Uterus (tissue), 2 donors: ENCODE results near the gene ZC3H14.

Source experiments
- POLR2A ChIP-seq, 2 donors: fragments of 450-650 bp; IDR thresholded peaks; one replicate each; pipeline ENCODE4 v1.6.1; 2016; ENCODE audit warnings: antibody characterized with exemption in 2 of 2, mild to moderate bottlenecking in 1 of 2, moderate library complexity in 1 of 2
- TF ChIP-seq, protein P1 (sequence below), 4 experiments: fragments of 200-600 bp in 2 of 4; fragments of 450-650 bp in 2 of 4; sonication (generic) in 2 of 4; IDR thresholded peaks; one replicate each; pipeline ENCODE4 v1.5.1; 2016 to 2019; ENCODE audit warnings: antibody characterized with exemption in 4 of 4, mild to moderate bottlenecking in 2 of 4, moderate library complexity in 1 of 4

DNA sequence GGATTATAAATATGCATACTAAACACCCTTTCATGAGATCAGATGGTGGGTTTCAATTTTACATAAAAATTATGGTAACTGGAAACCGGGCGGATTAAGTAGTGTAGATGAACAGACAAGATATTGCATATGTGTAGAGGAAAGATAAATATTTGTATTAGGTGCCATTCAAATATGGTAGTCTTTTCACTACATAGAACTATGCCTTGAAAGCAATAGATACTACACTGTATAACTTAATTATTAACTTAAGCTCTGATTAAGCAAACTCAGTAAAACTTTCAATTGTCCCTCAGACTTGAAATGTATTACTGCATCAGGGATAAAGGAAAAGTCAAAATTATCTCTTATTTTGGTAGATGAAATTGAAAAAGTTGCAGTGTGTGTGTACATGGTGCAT is 10.0 kb upstream of the ZC3H14 start:
- TF ChIP-seq, protein P1, sequence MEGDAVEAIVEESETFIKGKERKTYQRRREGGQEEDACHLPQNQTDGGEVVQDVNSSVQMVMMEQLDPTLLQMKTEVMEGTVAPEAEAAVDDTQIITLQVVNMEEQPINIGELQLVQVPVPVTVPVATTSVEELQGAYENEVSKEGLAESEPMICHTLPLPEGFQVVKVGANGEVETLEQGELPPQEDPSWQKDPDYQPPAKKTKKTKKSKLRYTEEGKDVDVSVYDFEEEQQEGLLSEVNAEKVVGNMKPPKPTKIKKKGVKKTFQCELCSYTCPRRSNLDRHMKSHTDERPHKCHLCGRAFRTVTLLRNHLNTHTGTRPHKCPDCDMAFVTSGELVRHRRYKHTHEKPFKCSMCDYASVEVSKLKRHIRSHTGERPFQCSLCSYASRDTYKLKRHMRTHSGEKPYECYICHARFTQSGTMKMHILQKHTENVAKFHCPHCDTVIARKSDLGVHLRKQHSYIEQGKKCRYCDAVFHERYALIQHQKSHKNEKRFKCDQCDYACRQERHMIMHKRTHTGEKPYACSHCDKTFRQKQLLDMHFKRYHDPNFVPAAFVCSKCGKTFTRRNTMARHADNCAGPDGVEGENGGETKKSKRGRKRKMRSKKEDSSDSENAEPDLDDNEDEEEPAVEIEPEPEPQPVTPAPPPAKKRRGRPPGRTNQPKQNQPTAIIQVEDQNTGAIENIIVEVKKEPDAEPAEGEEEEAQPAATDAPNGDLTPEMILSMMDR (IDR thresholded peaks at IDR 0.05), result no peak
- no peak for TF ChIP-seq POLR2A (IDR thresholded peaks at IDR 0.05)
